ENCODE measurements around the gene PHYKPL. TPM values are rescaled to one million over a fixed set of nuclear protein-coding genes. Genes with fewer than 3 reads are reported as not detected.
"Not testable (repeated sequence)": the region's sequence is repeated elsewhere in the genome, so short reads cannot be mapped to it uniquely, and the experiment has no call there.

The PHYKPL gene
- total RNA-seq, 1 donor from 2014 or later, result 95.4 TPM

DNA sequence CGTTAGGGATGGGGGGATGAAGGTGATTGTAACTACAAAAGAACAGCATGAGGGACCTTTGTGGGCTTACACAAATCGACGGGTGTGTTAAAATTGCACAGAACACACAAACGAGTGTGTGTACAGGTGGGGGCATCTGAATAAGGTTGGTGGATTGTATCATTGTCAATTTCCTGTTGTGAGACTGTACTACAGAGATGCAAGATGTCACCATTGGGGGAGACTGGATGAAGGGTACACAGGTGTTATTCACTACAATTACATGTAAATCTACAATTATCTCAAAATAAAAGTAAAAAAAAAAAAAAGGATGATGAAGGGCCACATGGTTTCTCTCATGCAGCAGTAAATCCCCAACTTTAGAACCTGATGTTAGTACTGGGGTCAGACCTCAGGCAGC lies 31.4 kb upstream of the PHYKPL start:
- no peak for DNase-seq (ENCODE audit: low spot score)

GRCh38 chr5:178261666-178262600 lies 29.3 kb upstream of the PHYKPL start:
- DNase-seq (ENCODE audit: low spot score), result no peak

DNA sequence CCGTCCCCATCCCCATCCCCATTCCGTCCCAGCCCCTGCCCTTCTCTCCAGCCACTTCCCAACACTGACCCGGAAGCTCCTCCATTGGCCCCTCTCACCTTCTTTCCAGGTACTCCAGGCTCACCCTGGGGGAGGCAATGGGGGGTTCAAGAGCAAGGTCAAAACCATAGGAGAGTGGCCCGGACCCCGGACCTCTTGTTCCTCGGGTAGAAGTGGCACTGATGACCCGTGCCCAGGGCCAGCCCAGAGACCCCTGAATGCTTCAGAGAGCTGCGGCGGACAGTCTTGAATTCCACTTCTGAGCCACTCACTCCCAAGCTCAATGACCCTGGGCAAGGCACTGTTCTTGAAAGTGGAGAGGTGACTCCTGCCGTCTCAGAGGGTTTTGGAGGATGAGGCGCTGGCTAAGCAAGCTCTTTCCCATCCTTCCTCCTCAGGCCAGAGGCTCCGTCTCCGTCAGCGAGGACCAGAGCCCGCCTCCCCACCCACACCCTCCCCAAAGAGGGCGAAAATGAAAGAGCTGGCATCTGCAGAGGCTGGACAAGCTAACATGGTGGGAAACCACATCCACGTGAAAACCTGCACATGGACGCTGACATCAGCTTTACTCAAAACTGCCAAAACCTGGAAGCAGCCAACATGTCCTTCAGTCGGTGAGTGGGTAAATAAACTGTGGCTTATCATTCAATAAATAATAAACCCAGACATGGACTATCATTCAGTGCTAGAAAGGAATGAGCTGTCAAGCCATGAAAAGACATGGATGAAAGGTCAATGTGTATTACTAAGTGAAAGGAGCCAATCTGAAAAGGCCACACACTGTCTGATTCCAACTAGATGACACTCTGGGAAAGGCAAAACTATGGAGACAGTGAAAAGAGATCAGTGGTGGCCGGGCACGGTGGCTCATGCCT lies 27.3 kb upstream of the PHYKPL start:
- no peak for DNase-seq (ENCODE audit: low spot score)

DNA sequence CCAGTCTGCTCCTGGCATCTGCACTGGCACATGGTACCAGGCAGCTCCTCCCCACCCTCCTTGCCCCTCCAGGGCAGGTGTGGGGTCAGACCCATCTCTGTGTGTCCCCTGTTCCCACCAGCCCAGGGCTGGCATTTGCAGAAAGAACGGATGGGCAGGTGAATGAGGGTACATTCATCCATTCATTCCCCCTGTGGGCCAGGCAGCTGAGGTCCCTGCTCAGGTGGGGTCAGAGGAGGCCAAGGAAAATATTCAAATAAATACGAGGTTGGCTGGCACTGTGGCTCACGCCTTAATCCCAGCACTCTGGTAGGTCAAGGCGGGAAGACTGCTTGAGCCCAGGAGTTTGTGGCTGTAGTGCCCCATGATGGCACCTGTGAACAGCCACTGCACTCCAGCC lies 25.0 kb upstream of the PHYKPL start:
- DNase-seq (ENCODE audit: low spot score), result no peak

GRCh38 chr5:178256746-178257145 lies 24.1 kb upstream of the PHYKPL start:
- no peak for DNase-seq (ENCODE audit: low spot score)

GRCh38 chr5:178253632-178254031 lies 21.0 kb upstream of the PHYKPL start:
- not testable (repeated sequence) for DNase-seq (ENCODE audit: low spot score)

DNA sequence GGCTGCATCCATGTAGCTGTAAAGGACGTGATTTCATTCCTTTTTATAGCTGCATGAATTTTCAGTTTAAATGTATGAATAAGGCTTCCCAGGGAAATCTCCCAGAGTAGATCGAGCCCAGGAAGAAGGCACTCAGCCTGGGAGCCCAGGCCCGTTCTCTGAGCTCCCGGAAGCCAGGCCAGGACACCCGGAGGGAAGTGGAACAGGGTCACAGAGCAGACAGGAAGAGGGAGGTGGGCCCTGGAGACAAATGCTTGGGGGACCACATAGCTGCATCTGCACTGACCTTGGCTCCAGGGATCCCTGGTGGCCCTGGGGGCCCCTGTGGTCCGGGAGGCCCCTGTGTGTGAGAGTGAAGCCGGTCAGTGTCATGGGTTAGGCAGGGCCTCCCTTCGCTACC lies 19.7 kb upstream of the PHYKPL start:
- no peak for DNase-seq (ENCODE audit: low spot score)

DNA sequence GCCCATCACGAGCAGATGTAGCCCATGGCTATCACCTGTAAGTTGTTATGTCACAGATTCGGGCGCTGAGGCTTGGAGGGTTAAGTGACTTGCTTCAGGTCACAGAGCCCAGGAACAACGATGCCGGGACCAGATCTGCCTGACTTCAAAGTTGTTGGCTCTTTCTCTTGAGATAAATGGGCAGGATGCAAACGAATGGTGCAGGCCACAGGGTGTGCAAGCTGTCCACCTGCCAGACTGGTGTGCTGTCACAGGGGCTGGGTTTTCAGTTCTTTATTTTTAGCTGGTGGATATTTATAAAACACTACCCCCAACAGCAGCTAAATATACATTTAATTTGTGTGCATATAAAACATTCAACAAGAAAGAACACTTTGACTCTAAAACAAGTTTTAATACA lies 17.7 kb upstream of the PHYKPL start:
- no peak for DNase-seq (ENCODE audit: low spot score)

- no peak for DNase-seq (ENCODE audit: low spot score)
Observed at GRCh38 chr5:178249191-178249989, 16.8 kb upstream of the PHYKPL start.

DNA sequence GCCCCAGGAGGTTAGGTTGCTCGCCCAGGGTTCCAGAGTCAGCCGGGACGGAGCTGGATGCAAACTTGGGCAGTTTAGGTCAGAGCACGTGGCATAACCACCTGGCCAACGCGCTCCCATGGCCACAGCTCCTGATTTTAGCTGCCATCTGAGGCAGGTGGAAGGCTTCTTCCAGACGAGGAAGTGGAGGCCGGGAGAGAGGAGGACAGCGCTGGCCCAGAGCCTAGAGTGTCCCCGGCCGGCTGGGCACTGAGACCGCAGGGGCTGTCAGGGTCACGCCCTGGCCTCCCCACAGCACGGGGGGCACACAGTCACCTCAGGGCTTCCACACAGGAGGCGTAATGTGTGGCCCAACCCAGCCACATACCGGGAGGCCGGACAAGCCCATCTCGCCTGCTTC lies 16.1 kb upstream of the PHYKPL start:
- DNase-seq (ENCODE audit: low spot score), result no peak

- no peak for DNase-seq (ENCODE audit: low spot score)
Observed at GRCh38 chr5:178247481-178248456, 15.2 kb upstream of the PHYKPL start.

GRCh38 chr5:178246624-178247279 lies 14.2 kb upstream of the PHYKPL start:
- no peak for DNase-seq (ENCODE audit: low spot score)

DNA sequence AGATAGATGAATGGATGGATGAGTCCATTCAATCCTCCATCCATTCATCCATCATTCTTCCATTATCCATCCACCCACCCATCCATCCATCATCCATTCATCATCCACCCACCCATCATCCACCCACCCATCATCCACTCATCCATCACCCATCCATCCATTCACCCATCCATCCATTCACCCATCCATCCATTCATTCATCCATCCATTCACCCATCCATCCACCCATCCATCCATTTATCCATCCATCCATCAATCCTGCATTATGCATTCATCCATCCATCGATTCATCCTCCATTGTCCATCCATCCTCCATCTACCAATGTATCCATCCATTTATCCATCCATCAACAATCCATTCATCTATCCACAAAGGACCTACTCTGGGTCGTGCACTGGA lies 12.8 kb upstream of the PHYKPL start:
- DNase-seq (ENCODE audit: low spot score), result no peak

- no peak for DNase-seq (ENCODE audit: low spot score)
Observed at GRCh38 chr5:178244576-178244975, 12.0 kb upstream of the PHYKPL start.

DNA sequence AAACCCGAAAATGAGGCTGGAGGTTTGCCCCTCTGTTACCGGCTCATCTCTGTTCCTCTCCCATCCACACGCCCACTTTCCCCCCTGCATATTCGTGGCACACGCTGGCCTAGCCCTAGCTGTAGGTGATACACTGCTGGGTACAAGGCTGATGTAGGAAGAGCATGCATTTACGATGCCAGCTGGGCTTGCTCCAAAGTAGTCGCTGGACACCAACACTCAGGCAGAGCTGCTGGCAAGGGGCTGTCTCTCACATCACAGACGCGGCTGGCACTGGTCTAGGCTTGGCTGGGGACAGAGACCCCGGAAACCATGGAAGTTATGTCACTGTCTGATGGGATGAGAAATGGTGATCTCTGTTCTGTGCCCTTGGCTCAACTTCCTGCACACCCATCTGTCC lies 9.8 kb upstream of the PHYKPL start:
- no peak for DNase-seq (ENCODE audit: low spot score)

- no peak for DNase-seq (ENCODE audit: low spot score)
Observed at GRCh38 chr5:178241688-178242231, 9.2 kb upstream of the PHYKPL start.

DNA sequence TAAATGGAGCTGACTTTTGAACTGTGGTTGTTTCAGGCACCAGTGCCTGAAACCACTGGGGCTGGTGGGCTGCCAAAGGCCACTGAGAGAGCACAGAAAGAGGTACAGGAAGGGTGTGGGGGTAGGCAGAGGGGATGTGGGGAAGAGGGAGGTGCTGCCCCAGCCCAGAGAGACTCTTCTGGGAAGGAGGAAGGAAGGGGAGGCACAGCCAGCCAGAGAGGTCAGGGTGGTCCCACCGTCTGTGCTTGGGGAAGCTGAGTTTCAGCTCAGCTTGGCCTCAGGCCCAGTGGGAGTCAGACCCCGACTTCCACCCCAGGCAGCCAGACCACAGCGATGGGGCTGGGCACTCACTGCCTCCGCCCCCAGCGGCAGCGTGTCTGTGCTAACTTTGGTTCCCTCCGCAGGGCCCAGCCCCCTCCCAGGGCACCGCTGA lies 8.6 kb upstream of the PHYKPL start:
- no peak for DNase-seq (ENCODE audit: low spot score)

DNA sequence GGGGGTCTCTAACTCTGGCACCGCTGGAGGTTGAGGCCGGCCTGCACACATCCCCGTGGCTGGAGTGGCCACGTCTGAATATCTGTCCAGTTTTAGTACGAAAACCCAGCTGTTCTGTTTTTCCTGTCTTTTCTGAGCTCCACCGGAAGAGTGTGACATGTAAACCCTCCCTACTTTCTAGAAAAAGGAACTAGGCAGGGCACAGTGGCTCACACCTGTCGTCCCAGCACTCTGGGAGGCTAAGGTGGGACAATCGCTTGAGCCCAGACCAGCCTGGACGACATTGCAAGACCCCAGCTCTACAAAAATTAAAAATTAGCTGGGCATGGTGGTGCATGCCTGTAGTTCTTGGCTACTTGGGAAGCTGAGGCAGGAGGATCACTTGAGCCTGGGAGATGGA lies 8.2 kb upstream of the PHYKPL start:
- DNase-seq (ENCODE audit: low spot score), result no peak

GRCh38 chr5:178240341-178240741 lies 7.7 kb upstream of the PHYKPL start:
- no peak for DNase-seq (ENCODE audit: low spot score)

Data from mucosa of gallbladder (tissue), 1 donor.